Naive B cell (primary cell): ENCODE data around the gene ATAD3C. TPM values are rescaled to one million over a fixed set of nuclear protein-coding genes. Genes with fewer than 3 reads are reported as not detected.
A peak's percentile ranks its signal among the peaks of the same experiment; 100 is the strongest.
"Not testable (repeated sequence)": the region's sequence is repeated elsewhere in the genome, so short reads cannot be mapped to it uniquely, and the experiment has no call there.

ENCODE experiments used
- ATAC-seq, 2 donors: fragments of 150-1000 bp; cut with Tn5 transposase; 2 replicates each; pipeline ENCODE4 v1.10.0; 2021; ENCODE audit warnings: low read depth in 2 of 2, mild to moderate bottlenecking in 2 of 2, moderate library complexity in 2 of 2
- DNase-seq: peaks from one replicate; pipeline ENCODE4 v3.0.0; 2022
- H3K27ac Mint-ChIP-seq, 6 donors: one replicate each; pipeline ENCODE4 v1.8.0; 2020 to 2022; ENCODE audit warnings: mild to moderate bottlenecking in 6 of 6, mixed read lengths in 6 of 6, moderate library complexity in 5 of 6, inconsistent platforms in 2 of 6
- H3K27me3 Mint-ChIP-seq, 3 donors: one replicate each; pipeline ENCODE4 v1.8.0; 2021 to 2022; ENCODE audit warnings: mixed read lengths in 3 of 3, mild to moderate bottlenecking in 1 of 3
- H3K36me3 Mint-ChIP-seq, 2 donors: one replicate each; pipeline ENCODE4 v1.8.0; 2020 to 2022; ENCODE audit warnings: mixed read lengths in 2 of 2, inconsistent platforms in 1 of 2, mild to moderate bottlenecking in 1 of 2
- H3K4me1 Mint-ChIP-seq, 3 donors: one replicate each; pipeline ENCODE4 v1.8.0; 2020 to 2022; ENCODE audit warnings: mixed read lengths in 3 of 3, inconsistent platforms in 1 of 3, mild to moderate bottlenecking in 1 of 3, moderate library complexity in 1 of 3
- H3K4me3 Mint-ChIP-seq, 8 donors: one replicate each; pipeline ENCODE4 v1.8.0; 2020 to 2022; ENCODE audit warnings: mild to moderate bottlenecking in 8 of 8, mixed read lengths in 8 of 8, moderate library complexity in 8 of 8, inconsistent platforms in 2 of 8
- H3K9me3 Mint-ChIP-seq, 7 donors: one replicate each; pipeline ENCODE4 v1.8.0; 2020 to 2022; ENCODE audit warnings: mixed read lengths in 7 of 7, mild to moderate bottlenecking in 5 of 7, inconsistent platforms in 2 of 7, moderate library complexity in 1 of 7
- polyA plus RNA-seq, 6 donors: library from polyadenylated mRNA; unstranded; fragments of 300-500 nt; fragmentation: Illumina TruSeq; gene quantifications; one replicate each; pipeline ENCODE4 v1.2.3, GENCODE V29; 2021; ENCODE audit warnings: low read depth in 6 of 6

Gene ATAD3C
- polyA plus RNA-seq, 6 donors from 2014 or later: not detected

GRCh38 chr1:1468196-1468985 is 18.9 kb downstream of the ATAD3C start:
- ATAC-seq, H3K27me3 Mint-ChIP-seq, DNase-seq, H3K27ac Mint-ChIP-seq, H3K4me3 Mint-ChIP-seq, H3K9me3 Mint-ChIP-seq, H3K36me3 Mint-ChIP-seq: not testable (repeated sequence)
- H3K4me1 Mint-ChIP-seq: peaks cover 8 to 27% (median 25%) of the 10 kb centered on the region in 3 donors

GRCh38 chr1:1470626-1471388 is 21.3 kb downstream of the ATAD3C start:
- Mint-ChIP-seq H3K27me3 (no peaks in the 10 kb centered on the region), H3K4me1 (peaks cover 12 to 35% (median 33%) of the 10 kb centered on the region in 3 donors), H3K4me3 (peak overlapping the region; percentile 82 to 97 (median 92)), H3K9me3 (no peaks in the 10 kb centered on the region), H3K36me3 (no peaks in the 10 kb centered on the region), H3K27ac (peak overlapping the region; percentile 67 to 97 (median 93))
- ATAC-seq (peak; percentile 20 to 25), DNase-seq (peak; percentile 32)

DNA sequence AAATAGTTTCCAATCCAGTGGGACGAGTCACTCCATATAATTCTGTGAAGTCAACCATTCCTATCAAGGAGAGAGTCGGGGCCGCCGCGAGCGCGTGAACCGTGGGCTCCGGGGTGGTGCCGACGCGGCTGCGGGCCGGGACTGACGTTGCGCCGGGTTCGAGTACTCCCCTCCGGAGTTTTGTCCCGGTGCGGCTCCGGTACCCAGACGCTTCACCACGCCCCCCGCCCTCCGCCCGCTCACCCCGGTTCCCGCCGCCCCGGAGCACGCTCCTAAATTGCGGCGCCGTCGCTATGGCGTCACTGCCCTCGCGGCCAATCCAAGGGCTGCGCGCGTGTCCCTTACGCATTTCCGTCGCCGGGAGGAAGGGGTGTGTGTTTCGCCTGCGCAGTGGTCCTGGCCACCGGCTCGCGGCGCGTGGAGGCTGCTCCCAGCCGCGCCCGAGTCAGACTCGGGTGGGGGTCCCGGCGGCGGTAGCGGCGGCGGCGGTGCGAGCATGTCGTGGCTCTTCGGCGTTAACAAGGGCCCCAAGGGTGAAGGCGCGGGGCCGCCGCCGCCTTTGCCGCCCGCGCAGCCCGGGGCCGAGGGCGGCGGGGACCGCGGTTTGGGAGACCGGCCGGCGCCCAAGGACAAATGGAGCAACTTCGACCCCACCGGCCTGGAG is 22.0 kb downstream of the ATAD3C start, which contains the start of gene ATAD3B:
Gene ATAD3B (plus strand): TSS at position 377 of the 664 bp plus-strand sequence. CDS start 120 bp downstream, at position 497.
- H3K27me3 Mint-ChIP-seq: no peaks in the 10 kb centered on the region
- H3K9me3 Mint-ChIP-seq: no peaks in the 10 kb centered on the region
- H3K27ac Mint-ChIP-seq: peak within 1 kb of the TSS; percentile 67 to 97 (median 93)
- ATAC-seq (peak; percentile 94 to 95), DNase-seq (peak; percentile 88)
- peaks cover 12 to 38% (median 35%) of the 10 kb centered on the region in 3 donors for H3K4me1 Mint-ChIP-seq
- H3K4me3 Mint-ChIP-seq: peak within 1 kb of the TSS; percentile 82 to 97 (median 92)
- no peaks in the 10 kb centered on the region for H3K36me3 Mint-ChIP-seq

DNA sequence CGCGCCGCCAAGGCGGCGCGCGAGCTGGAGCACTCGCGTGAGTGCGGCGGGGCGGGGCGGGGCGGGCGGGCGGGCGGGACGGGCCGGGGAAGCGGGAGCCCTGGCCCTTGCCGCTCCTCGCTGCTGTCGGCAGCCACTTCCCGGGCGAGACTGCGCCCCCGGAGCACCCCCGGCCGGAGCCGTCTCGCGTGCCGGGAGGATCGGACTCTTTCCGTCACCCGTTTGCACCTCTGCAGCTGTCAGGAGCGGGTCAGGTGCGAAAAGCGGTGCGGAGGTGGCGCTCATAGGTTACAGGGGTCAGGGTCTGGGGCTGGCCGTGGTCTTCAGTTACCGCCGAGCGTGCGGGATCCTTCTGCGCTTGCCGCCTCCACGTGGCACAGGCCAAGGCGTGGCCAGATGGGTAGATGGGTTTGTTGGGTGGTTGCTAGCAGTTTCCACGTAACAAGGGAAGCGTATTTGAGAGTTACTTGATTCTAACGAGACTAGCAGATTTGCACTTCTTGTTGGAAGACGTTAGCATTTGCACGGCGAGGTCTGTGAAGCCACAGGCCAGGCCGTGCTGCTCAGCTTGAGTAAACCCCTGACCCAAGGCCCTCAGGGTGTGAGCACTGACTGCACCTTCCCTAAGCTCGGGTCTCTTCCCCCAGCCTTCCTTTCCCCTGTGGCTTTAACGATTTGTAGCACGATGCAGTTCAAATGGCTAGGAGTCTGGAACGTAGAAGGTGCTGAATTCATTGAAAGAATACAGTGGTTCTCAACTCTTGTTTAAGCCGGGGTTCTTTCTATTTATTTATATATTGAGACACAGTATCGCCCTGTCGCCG is 22.8 kb downstream of the ATAD3C start:
- not testable (repeated sequence) for H3K27me3 Mint-ChIP-seq, H3K36me3 Mint-ChIP-seq, H3K9me3 Mint-ChIP-seq
- Mint-ChIP-seq H3K27ac (peak overlapping the region in 5 of 6 donors; percentile 34 to 93 (median 90)), H3K4me3 (peak overlapping the region; percentile 67 to 90 (median 80)), H3K4me1 (peaks cover 12 to 40% (median 38%) of the 10 kb centered on the region in 3 donors)
- DNase-seq: peak; percentile 15
- ATAC-seq: peak; percentile 24 to 37

DNA sequence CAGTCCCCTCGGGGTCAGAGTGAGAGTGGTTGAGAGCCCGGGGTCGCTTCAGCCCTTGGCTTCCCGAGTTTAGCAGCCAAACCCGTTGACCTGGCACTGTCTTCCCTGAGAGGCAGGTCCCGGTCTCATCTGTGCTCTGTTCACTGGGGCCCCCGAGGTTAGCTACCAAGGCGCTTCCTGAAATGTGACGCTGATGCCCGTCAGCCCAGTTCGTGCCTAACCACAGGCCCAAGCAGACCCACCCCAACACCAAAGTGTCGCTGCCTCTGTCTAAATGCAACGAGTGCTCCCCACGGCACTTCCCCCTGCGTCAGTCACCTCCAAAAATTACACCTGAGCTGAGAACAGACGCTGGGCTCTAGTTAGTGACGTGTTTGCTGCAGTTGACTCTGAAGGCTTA is 26.5 kb downstream of the ATAD3C start:
- Mint-ChIP-seq H3K36me3 (peaks cover 0 to 11% of the 10 kb centered on the region in 2 donors), H3K4me1 (peaks cover 15 to 35% (median 29%) of the 10 kb centered on the region in 3 donors), H3K27ac (peak overlapping the region in 1 of 6 donors; percentile 30)
- not testable (repeated sequence) for H3K4me3 Mint-ChIP-seq, H3K27me3 Mint-ChIP-seq, DNase-seq, ATAC-seq, H3K9me3 Mint-ChIP-seq

DNA sequence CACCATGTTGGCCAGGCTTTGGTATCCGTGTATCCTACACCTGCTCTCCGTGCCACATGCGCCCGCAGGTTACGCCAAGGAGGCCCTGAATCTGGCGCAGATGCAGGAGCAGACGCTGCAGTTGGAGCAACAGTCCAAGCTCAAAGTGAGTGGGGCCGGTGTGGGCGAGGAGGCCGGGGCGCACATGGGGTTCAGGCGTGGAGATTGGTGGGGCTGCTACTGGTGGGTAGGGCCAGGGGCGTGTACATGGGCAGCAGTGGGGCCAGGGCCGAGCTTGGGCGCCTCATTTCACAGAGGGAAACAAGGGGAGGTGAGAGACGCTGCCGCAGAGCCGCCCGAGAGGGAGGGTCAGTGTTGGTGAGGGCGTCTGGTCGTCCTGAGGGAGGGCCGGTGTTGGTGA is 27.7 kb downstream of the ATAD3C start:
- Mint-ChIP-seq H3K27me3 (no peaks in the 10 kb centered on the region), H3K9me3 (no peaks in the 10 kb centered on the region)

DNA sequence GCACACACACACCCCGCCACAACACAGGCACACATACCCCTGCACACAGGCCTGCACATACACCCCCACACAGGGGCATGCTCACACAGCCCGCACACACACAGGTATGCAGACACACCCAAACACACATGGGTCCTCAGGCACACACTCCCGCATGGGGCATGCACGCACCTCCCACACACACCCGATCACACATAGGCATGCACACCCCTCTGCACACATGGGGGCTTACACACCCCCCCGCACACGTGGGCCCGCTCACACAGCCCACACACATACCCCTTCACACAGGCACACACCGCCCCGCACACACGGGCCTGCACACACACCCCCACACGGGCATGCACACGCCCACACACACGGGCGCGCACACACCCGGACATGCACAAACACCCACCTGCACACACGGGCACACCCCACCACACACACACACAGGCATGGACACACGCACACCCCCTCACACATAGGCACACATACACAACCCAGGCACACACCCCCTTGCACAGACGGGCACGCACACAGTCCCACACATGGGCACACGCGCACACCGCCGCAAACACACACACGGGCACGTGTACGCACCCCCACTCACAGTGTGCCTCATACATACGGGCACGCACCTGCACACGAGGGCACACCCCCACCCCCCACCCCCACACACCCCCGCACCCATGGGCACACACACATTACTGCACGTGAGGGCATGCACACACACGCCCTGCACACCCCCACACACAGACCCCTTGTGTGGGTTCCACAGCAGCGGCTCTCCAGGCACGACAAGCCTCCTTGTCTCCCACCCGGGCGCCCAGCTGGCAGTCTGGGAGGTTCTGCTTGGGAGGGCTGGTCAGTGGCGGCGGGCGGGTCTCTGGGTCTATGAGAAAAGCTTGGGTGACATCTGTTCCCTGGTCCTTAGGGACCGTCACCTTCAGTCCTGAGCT is 30.3 kb downstream of the ATAD3C start:
- Mint-ChIP-seq H3K9me3 (no peaks in the 10 kb centered on the region), H3K36me3 (peaks cover 0 to 11% of the 10 kb centered on the region in 2 donors), H3K27ac (peak overlapping the region in 3 of 6 donors; percentile 52 to 74 (median 65)), H3K27me3 (no peaks in the 10 kb centered on the region), H3K4me1 (peaks cover 11 to 18% (median 12%) of the 10 kb centered on the region in 3 donors), H3K4me3 (peak overlapping the region in 1 of 8 donors; percentile 25)
- DNase-seq (no peak), ATAC-seq (no peak)

More for the DNA sequence above, 27.7 kb downstream of the ATAD3C start:
- Mint-ChIP-seq H3K36me3 (peaks cover 0 to 11% of the 10 kb centered on the region in 2 donors), H3K27ac (no peak overlapping the region), H3K4me1 (peaks cover 12 to 32% (median 27%) of the 10 kb centered on the region in 3 donors), H3K4me3 (no peak overlapping the region)
- DNase-seq (no peak), ATAC-seq (no peak)

DNA sequence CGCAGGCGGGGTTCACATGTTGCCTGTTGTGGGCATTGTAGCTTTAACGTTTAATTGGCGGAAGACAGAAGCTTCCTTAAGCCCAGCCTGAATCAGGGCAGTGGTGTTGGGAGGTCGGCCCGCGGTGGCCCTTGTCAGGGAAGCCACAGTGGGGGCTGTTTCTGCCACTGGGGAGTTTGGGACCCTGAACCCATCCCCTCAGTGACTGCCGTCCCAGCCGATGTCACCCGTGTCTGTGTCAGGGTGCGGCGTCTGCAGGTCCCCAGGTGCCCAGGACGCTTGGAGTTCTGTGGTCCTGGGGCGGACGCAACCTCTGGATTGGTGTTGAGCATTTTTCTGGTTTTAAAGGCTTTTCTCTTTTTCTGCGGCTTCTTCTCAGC is 31.0 kb downstream of the ATAD3C start:
- H3K27ac Mint-ChIP-seq, H3K27me3 Mint-ChIP-seq, ATAC-seq, H3K4me3 Mint-ChIP-seq, DNase-seq, H3K9me3 Mint-ChIP-seq: not testable (repeated sequence)
- H3K4me1 Mint-ChIP-seq: peaks cover 9 to 16% (median 10%) of the 10 kb centered on the region in 3 donors
- peaks cover 0 to 11% of the 10 kb centered on the region in 2 donors for H3K36me3 Mint-ChIP-seq

- H3K27me3 Mint-ChIP-seq, ATAC-seq, H3K4me3 Mint-ChIP-seq, H3K4me1 Mint-ChIP-seq, DNase-seq, H3K9me3 Mint-ChIP-seq, H3K27ac Mint-ChIP-seq: not testable (repeated sequence)
- peaks cover 0 to 11% of the 10 kb centered on the region in 2 donors for H3K36me3 Mint-ChIP-seq
These were observed 32.3 kb downstream of the ATAD3C start for GRCh38 chr1:1481811-1482210.

GRCh38 chr1:1482856-1483255 is 33.4 kb downstream of the ATAD3C start:
- peaks cover 4 to 9% (median 9%) of the 10 kb centered on the region in 3 donors for H3K4me1 Mint-ChIP-seq
- no peaks in the 10 kb centered on the region for H3K9me3 Mint-ChIP-seq
- H3K36me3 Mint-ChIP-seq: peaks cover 0 to 11% of the 10 kb centered on the region in 2 donors
- H3K27ac Mint-ChIP-seq: no peak overlapping the region
- DNase-seq (no peak), ATAC-seq (no peak)
- no peak overlapping the region for H3K4me3 Mint-ChIP-seq
- no peaks in the 10 kb centered on the region for H3K27me3 Mint-ChIP-seq

DNA sequence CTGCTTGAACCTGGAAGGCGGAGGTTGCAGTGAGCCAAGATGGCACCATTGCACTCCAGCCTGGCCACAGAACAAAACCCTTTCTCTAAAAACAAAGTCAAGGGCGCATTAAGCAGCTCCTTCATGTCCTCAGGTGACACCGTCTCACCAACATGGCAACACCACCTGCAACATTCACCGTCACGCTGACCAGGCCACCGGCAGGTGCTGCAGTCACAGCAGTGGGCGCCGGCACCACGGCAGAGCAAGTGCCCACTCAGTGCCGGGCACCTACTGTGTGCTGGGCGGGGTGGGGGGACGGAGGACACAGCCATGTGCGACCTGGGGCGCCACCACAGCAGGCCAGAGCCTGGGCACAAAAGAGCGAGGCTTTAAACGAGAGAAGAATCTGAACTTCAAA is 34.2 kb downstream of the ATAD3C start:
- peaks cover 4 to 9% (median 9%) of the 10 kb centered on the region in 3 donors for H3K4me1 Mint-ChIP-seq
- DNase-seq (no peak), ATAC-seq (no peak)
- no peak overlapping the region for H3K4me3 Mint-ChIP-seq
- no peak overlapping the region for H3K27ac Mint-ChIP-seq
- H3K36me3 Mint-ChIP-seq: peaks cover 0 to 11% of the 10 kb centered on the region in 2 donors
- H3K9me3 Mint-ChIP-seq: no peaks in the 10 kb centered on the region
- no peaks in the 10 kb centered on the region for H3K27me3 Mint-ChIP-seq
